Astrocyte (in vitro differentiated cells and primary cell): ENCODE data around the gene NUDT12.

Experiments
- CTCF ChIP-seq: IDR thresholded peaks from 2 replicates; pipeline ENCODE4 v1.5.1; 2011; ENCODE audit warnings: low read depth, mild to moderate bottlenecking, inconsistent platforms, low read length, moderate library complexity; ENCODE audit not compliant: insufficient read depth
- EZH2 ChIP-seq: IDR thresholded peaks from 2 replicates; pipeline ENCODE4 v1.6.1; 2012; ENCODE audit warnings: mild to moderate bottlenecking, low read length, inconsistent platforms; ENCODE audit not compliant: insufficient read depth

- no peak for TF ChIP-seq CTCF
- no peak for TF ChIP-seq EZH2
These were observed 21.0 kb downstream of the NUDT12 start for GRCh38 chr5:103541569-103541968.
